Caco-2 (cell line): Measurements from ENCODE around the gene KRT78. TPM values are rescaled to one million over a fixed set of nuclear protein-coding genes. Genes with fewer than 3 reads are reported as not detected.
A peak's percentile ranks its signal among the peaks of the same experiment; 100 is the strongest.

Experiments used
- BruUV-seq: library from RNA; stranded (reverse); fragments of 400-500 nt; replicated peaks from 2 replicates; lab custom pipeline; 2021; lab: Mats Ljungman, UMichigan
- CTCF ChIA-PET: fragments of 300-600 bp; sonication (Branson Sonifier 250); formaldehyde crosslinking; loops from one replicate; lab custom pipeline; 2022; ENCODE audit warnings: antibody characterized with exemption; lab: Charles Lee
- POLR2A ChIA-PET: fragments of 300-600 bp; sonication (Branson Sonifier 250); formaldehyde crosslinking; loops from one replicate; lab custom pipeline; 2022; ENCODE audit warnings: antibody characterized with exemption; lab: Charles Lee
- DNase-seq, 2 experiments: peaks; one replicate each; pipeline versions ENCODE4 v3.0.0 to v3.0.0-alpha.2; 2020 to 2022
- H3K27me3 ChIP-seq: replicated peaks from 2 replicates; pipeline ENCODE4 v1.6.0; 2011; ENCODE audit warnings: low read length; ENCODE audit not compliant: control insufficient read depth, insufficient read depth
- H3K36me3 ChIP-seq: 2 replicates; pipeline ENCODE4 v1.5.1; 2011; ENCODE audit warnings: low read length; ENCODE audit not compliant: control insufficient read depth, insufficient read depth
- H3K4me1 ChIP-seq: fragments of 250-450 bp; sonication (Bioruptor Pico); 2 replicates; pipeline ENCODE4 v1.5.1; 2020; ENCODE audit warnings: mild to moderate bottlenecking
- H3K4me3 ChIP-seq: 2 replicates; pipeline ENCODE4 v1.5.1; 2011; ENCODE audit warnings: low read depth, mild to moderate bottlenecking, control low read depth, low read length
- H3K9me3 ChIP-seq: fragments of 250-450 bp; sonication (Bioruptor Pico); 2 replicates; pipeline ENCODE4 v1.5.1; 2020; ENCODE audit warnings: mild to moderate bottlenecking, moderate library complexity
- H3K27ac Mint-ChIP-seq: one replicate; pipeline ENCODE4 v1.8.0; 2022; ENCODE audit warnings: mixed read lengths; ENCODE audit not compliant: unreplicated experiment
- H3K27me3 Mint-ChIP-seq: one replicate; pipeline ENCODE4 v1.8.0; 2022; ENCODE audit warnings: mixed read lengths; ENCODE audit not compliant: insufficient read depth, unreplicated experiment
- H3K36me3 Mint-ChIP-seq: one replicate; pipeline ENCODE4 v1.8.0; 2022; ENCODE audit warnings: mild to moderate bottlenecking, mixed read lengths; ENCODE audit not compliant: insufficient read depth, unreplicated experiment
- H3K4me1 Mint-ChIP-seq: one replicate; pipeline ENCODE4 v1.8.0; 2022; ENCODE audit warnings: low read depth, mixed read lengths; ENCODE audit not compliant: unreplicated experiment
- H3K4me3 Mint-ChIP-seq: one replicate; pipeline ENCODE4 v1.8.0; 2022; ENCODE audit warnings: mild to moderate bottlenecking, moderate library complexity, mixed read lengths; ENCODE audit not compliant: unreplicated experiment
- H3K9me3 Mint-ChIP-seq: one replicate; pipeline ENCODE4 v1.8.0; 2022; ENCODE audit warnings: mixed read lengths; ENCODE audit not compliant: unreplicated experiment
- intact Hi-C: fragments of 100-400 bp; cut with micrococcal nuclease; formaldehyde crosslinking; loops from one replicate; pipeline ENCODE4 v1.10.0; 2022; ENCODE audit not compliant: unreplicated experiment
- total RNA-seq: library from RNA; stranded (reverse); gene quantifications from 2 replicates; pipeline ENCODE4 v1.2.3, GENCODE V29; 2022
- TF ChIP-seq, protein P1 (sequence below), 2 experiments: fragments of 200-600 bp in 1 of 2; IDR thresholded peaks; 1 replicate in 1 of 2; 2 replicates in 1 of 2; pipeline versions ENCODE4 v1.5.1 to v1.8.0; 2011 to 2022; ENCODE audit warnings: antibody characterized with exemption in 1 of 2, control low read depth in 1 of 2, inconsistent platforms in 1 of 2, low read depth in 1 of 2, low read length in 1 of 2, mild to moderate bottlenecking in 1 of 2, moderate library complexity in 1 of 2; ENCODE audit not compliant: insufficient read depth in 1 of 2, severe bottlenecking in 1 of 2, unreplicated experiment in 1 of 2

KRT78 gene
- total RNA-seq, 1 experiment from 2014 or later = not detected

DNA sequence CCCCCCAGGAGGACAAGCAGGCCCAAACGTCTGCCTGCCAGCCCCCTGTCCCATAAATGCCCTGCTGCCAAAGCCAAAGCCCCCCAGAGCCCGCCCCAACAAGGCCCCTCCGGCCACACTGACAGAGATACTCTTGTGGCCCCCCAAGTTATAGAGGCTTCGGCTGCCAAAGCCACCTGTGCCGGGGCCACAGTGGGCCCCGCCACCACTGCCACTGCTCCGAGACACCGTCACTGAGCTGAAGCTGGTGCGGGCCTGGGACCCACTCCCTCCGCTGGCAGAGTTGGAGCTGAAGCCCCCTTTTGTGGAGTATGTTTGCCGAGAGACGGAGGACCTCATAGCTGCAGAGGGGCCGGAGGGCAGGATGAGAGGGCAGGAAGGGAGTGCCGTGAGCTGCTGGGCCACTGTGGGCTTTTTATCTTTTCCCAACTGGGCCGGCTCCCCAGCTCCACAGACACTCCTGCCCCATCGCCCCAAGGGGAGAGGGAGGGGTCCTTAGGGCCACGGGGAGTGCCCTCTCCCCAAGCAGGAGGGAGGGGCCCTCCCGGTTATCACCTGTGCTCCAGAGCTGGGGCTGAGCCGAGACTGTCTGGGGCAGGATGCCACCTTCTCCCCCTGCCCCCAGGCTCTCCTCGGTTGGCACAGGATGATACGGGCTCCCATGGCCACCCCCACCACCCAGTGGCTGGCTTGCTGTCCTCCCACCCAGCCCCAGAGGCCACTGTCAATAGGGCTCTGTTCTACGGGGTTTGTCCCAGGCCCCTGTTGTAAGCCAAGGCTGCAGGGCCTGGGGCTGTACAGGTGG lies 14.7 kb downstream of the KRT78 start, which contains the start of gene KRT79:
Gene KRT79 (minus strand): TSS at position 390 of the 805 bp plus-strand sequence. CDS start 51 bp downstream, at position 339.
- Mint-ChIP-seq H3K4me3 (no peak within 1 kb of the TSS), H3K27ac (peak within 1 kb of the TSS; percentile 54), H3K4me1 (peaks cover 16% of the 10 kb centered on the region), H3K9me3 (no peaks in the 10 kb centered on the region), H3K27me3 (peaks cover 2% of the 10 kb centered on the region), H3K36me3 (no peaks in the 10 kb centered on the region)
- Histone ChIP-seq H3K4me3 (no peak within 1 kb of the TSS), H3K4me1 (peaks cover 10% of the 10 kb centered on the region), H3K36me3 (no peaks in the 10 kb centered on the region), H3K9me3 (no peaks in the 10 kb centered on the region), H3K27me3 (no peaks in the 10 kb centered on the region)
- DNase-seq = no peak
- intact Hi-C loops = no loop called here
- TF ChIP-seq, protein P1, sequence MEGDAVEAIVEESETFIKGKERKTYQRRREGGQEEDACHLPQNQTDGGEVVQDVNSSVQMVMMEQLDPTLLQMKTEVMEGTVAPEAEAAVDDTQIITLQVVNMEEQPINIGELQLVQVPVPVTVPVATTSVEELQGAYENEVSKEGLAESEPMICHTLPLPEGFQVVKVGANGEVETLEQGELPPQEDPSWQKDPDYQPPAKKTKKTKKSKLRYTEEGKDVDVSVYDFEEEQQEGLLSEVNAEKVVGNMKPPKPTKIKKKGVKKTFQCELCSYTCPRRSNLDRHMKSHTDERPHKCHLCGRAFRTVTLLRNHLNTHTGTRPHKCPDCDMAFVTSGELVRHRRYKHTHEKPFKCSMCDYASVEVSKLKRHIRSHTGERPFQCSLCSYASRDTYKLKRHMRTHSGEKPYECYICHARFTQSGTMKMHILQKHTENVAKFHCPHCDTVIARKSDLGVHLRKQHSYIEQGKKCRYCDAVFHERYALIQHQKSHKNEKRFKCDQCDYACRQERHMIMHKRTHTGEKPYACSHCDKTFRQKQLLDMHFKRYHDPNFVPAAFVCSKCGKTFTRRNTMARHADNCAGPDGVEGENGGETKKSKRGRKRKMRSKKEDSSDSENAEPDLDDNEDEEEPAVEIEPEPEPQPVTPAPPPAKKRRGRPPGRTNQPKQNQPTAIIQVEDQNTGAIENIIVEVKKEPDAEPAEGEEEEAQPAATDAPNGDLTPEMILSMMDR (IDR thresholded peaks at IDR 0.05; ENCODE audit: insufficient read depth in 1 of 2, low read depth in 1 of 2, low read length in 1 of 2, severe bottlenecking in 1 of 2, unreplicated experiment in 1 of 2) = no peak
- CTCF ChIA-PET = no interaction called here
- no TSS peak for BruUV-seq
- POLR2A ChIA-PET = no interaction called here

DNA sequence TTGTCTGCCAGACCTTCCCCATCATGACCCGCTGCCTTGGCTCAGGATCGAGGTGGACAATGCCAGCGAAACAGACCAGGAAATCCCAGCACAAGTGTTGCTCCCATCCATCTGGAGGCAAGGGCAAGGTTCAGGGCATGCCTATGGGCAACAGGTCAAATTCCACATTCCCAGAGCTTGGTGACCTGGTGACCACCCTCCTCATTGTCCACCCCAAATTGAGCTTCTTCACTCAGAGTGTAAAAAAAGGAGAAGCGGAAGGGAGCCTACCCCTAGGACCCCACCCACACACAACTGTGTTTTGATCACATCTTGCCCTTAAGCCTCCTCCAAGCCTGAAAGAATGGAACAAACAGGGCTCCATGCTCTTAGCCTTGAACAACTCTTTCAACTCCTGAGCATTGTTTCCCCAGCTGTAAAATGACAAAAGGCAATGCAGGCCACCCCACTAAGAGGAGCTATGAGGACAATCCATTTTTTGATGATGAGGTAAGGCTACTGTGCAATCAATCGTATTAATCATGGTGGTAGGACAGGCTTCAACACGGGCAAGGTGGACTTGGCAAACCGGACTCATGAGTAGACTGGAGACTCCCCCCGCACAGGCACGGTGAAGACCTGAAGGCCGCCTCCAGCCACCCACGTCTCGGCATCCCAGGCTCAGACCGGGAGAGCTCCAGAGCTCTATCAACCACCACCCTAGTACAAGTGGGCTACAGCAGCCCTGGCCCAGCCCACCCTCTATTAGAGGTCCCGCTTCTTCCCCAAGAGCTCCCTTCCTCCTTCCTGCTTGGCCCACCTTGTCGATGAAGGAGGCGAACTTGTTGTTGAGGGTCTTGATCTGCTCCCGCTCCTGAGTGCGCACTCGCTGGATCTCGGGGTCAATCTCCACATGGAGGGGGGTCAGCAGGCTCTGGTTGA lies 15.5 kb downstream of the KRT78 start:
- H3K27me3 ChIP-seq = no peaks in the 10 kb centered on the region
- Mint-ChIP-seq H3K36me3 (no peaks in the 10 kb centered on the region), H3K4me3 (no peak overlapping the region), H3K9me3 (no peaks in the 10 kb centered on the region), H3K4me1 (peaks cover 16% of the 10 kb centered on the region), H3K27me3 (no peaks in the 10 kb centered on the region), H3K27ac (peak overlapping the region; percentile 54)
- intact Hi-C loops = no loop called here
- no peak for DNase-seq
- H3K4me1 ChIP-seq = peaks cover 14% of the 10 kb centered on the region
- CTCF ChIA-PET = no interaction called here
- H3K9me3 ChIP-seq = no peaks in the 10 kb centered on the region
- TF ChIP-seq, protein P1 (IDR thresholded peaks at IDR 0.05; ENCODE audit: insufficient read depth in 1 of 2, low read depth in 1 of 2, low read length in 1 of 2, severe bottlenecking in 1 of 2, unreplicated experiment in 1 of 2) = no peak
- no peaks in the 10 kb centered on the region for H3K36me3 ChIP-seq
- POLR2A ChIA-PET = no interaction called here
- no peak overlapping the region for H3K4me3 ChIP-seq
- no TSS peak for BruUV-seq

DNA sequence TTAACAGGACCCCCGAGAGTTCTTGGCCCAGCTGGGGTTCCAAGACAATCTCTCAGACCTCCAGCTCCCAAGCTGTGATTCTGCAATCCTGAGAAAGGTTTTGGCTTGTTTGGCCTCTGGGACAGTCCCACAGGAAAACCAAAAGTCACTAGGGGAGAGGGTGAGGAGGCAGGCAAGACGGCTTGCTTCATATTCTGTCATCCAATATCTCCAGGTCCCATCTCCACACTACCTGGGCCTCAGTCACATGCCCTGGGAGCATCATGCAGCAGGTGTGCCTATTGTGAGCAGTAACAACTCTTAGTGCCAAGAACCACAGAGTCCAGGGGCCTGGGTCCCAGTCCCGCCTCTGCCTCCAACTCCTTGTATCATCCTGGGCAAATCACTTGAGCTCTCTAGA lies 16.3 kb downstream of the KRT78 start:
- Mint-ChIP-seq H3K36me3 (no peaks in the 10 kb centered on the region), H3K27me3 (no peaks in the 10 kb centered on the region), H3K9me3 (no peaks in the 10 kb centered on the region), H3K4me3 (no peak overlapping the region), H3K4me1 (peaks cover 20% of the 10 kb centered on the region), H3K27ac (peak overlapping the region; percentile 54)
- ChIA-PET CTCF (no interaction called here), POLR2A (no interaction called here)
- H3K4me1 ChIP-seq = peaks cover 22% of the 10 kb centered on the region
- H3K4me3 ChIP-seq = no peak overlapping the region
- no TSS peak for BruUV-seq
- TF ChIP-seq, protein P1 (IDR thresholded peaks at IDR 0.05; ENCODE audit: insufficient read depth in 1 of 2, low read depth in 1 of 2, low read length in 1 of 2, severe bottlenecking in 1 of 2, unreplicated experiment in 1 of 2) = no peak
- intact Hi-C loops = no loop called here
- no peak for DNase-seq
- no peaks in the 10 kb centered on the region for H3K36me3 ChIP-seq
- no peaks in the 10 kb centered on the region for H3K9me3 ChIP-seq
- H3K27me3 ChIP-seq = no peaks in the 10 kb centered on the region
